ACC112 (cell line): Measurements from ENCODE around the gene DCP2.

Experiments used
- H2AFZ ChIP-seq: fragments of 200-600 bp; sonication (generic); one replicate; pipeline ENCODE4 v1.6.0; 2017; ENCODE audit warnings: antibody characterized with exemption, low read length; ENCODE audit not compliant: unreplicated experiment
- H3K27ac ChIP-seq: fragments of 200-600 bp; sonication (generic); 2 replicates; pipeline ENCODE4 v1.5.1; 2014; ENCODE audit warnings: low read depth, mild to moderate bottlenecking, antibody characterized with exemption, low read length, moderate library complexity
- H3K27me3 ChIP-seq: fragments of 200-600 bp; sonication (generic); 2 replicates; pipeline ENCODE4 v1.6.1; 2014; ENCODE audit warnings: mild to moderate bottlenecking, antibody characterized with exemption, low read length, moderate library complexity, mixed read lengths; ENCODE audit not compliant: insufficient read depth
- H3K36me3 ChIP-seq: fragments of 200-600 bp; sonication (generic); 2 replicates; pipeline ENCODE4 v1.6.1; 2016; ENCODE audit warnings: mild to moderate bottlenecking, antibody characterized with exemption, low read length, moderate library complexity, mixed read lengths; ENCODE audit not compliant: insufficient read depth
- H3K4me1 ChIP-seq: fragments of 200-600 bp; sonication (generic); one replicate; pipeline ENCODE4 v1.6.1; 2016; ENCODE audit warnings: low read length, mixed read lengths; ENCODE audit not compliant: insufficient read depth, unreplicated experiment, control insufficient read depth
- H3K4me3 ChIP-seq: fragments of 200-600 bp; sonication (generic); 2 replicates; pipeline ENCODE4 v1.5.1; 2014; ENCODE audit warnings: mild to moderate bottlenecking, low read depth, low read length
- H3K79me2 ChIP-seq: fragments of 200-600 bp; sonication (generic); one replicate; pipeline ENCODE4 v1.6.0; 2016; ENCODE audit warnings: low read length; ENCODE audit not compliant: control insufficient read depth, unreplicated experiment, insufficient read depth

The DCP2 gene

GRCh38 chr5:113020461-113021273, 44.1 kb downstream of the DCP2 start:
- Histone ChIP-seq H2AFZ (no peak overlapping the region), H3K36me3 (no peaks in the 10 kb centered on the region), H3K27me3 (no peaks in the 10 kb centered on the region), H3K27ac (peak overlapping the region; percentile 4; the same call in 1 of the 2 replicates), H3K4me1 (peaks cover 8% of the 10 kb centered on the region), H3K4me3 (no peak overlapping the region), H3K79me2 (no peaks in the 10 kb centered on the region)

GRCh38 chr5:113022661-113023060, 46.1 kb downstream of the DCP2 start:
- H3K27ac ChIP-seq = no peak overlapping the region
- peaks cover 4% of the 10 kb centered on the region; the same call in 1 of the 2 replicates for H3K36me3 ChIP-seq
- H3K27me3 ChIP-seq = no peaks in the 10 kb centered on the region
- H3K4me1 ChIP-seq = peaks cover 8% of the 10 kb centered on the region
- no peak overlapping the region for H3K4me3 ChIP-seq
- no peaks in the 10 kb centered on the region for H3K79me2 ChIP-seq
- no peak overlapping the region for H2AFZ ChIP-seq

GRCh38 chr5:113024076-113024697, 47.6 kb downstream of the DCP2 start:
- Histone ChIP-seq H2AFZ (no peak overlapping the region), H3K36me3 (peaks cover 5% of the 10 kb centered on the region; the same call in 1 of the 2 replicates), H3K4me3 (no peak overlapping the region), H3K27me3 (no peaks in the 10 kb centered on the region), H3K79me2 (no peaks in the 10 kb centered on the region), H3K4me1 (peaks cover 10% of the 10 kb centered on the region), H3K27ac (no peak overlapping the region)

GRCh38 chr5:113025596-113025995, 49.0 kb downstream of the DCP2 start:
- H3K4me1 ChIP-seq = peaks cover 20% of the 10 kb centered on the region
- H3K4me3 ChIP-seq = no peak overlapping the region
- peaks cover 5% of the 10 kb centered on the region; the same call in 1 of the 2 replicates for H3K36me3 ChIP-seq
- H3K27ac ChIP-seq = no peak overlapping the region
- H2AFZ ChIP-seq = no peak overlapping the region
- no peaks in the 10 kb centered on the region for H3K27me3 ChIP-seq
- no peaks in the 10 kb centered on the region for H3K79me2 ChIP-seq

DNA sequence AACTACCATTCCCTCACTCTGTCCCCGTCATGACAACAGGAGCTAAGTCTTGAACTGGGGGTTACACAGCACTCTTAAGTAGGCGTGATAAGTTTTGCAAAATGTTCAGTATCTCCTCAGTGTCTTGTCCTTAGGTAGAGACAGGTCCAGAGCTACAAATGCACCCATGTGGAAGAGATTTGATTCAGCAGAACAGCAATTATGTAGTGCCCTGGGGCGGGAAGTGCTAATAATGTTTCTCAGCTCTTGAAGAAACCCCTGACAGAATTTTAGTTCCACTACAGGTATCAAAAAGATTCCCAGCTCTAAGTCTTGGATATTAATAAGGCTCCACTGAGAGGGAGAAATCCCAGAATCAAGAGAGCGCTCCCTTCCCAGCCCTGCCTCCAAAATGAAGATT, 49.6 kb downstream of the DCP2 start:
- Histone ChIP-seq H3K36me3 (peaks cover 5% of the 10 kb centered on the region; the same call in 1 of the 2 replicates), H2AFZ (no peak overlapping the region), H3K4me1 (peaks cover 17% of the 10 kb centered on the region), H3K27me3 (no peaks in the 10 kb centered on the region), H3K27ac (no peak overlapping the region), H3K4me3 (no peak overlapping the region), H3K79me2 (no peaks in the 10 kb centered on the region)

- Histone ChIP-seq H3K27ac (no peak overlapping the region), H3K4me3 (no peak overlapping the region), H3K36me3 (peaks cover 5% of the 10 kb centered on the region; the same call in 1 of the 2 replicates), H3K27me3 (no peaks in the 10 kb centered on the region), H2AFZ (no peak overlapping the region), H3K79me2 (no peaks in the 10 kb centered on the region), H3K4me1 (peaks cover 17% of the 10 kb centered on the region)
These were observed 50.4 kb downstream of the DCP2 start for GRCh38 chr5:113027015-113027414.

GRCh38 chr5:113027431-113027830, 50.8 kb downstream of the DCP2 start:
- H3K36me3 ChIP-seq = peaks cover 5% of the 10 kb centered on the region; the same call in 1 of the 2 replicates
- H2AFZ ChIP-seq = no peak overlapping the region
- H3K27ac ChIP-seq = no peak overlapping the region
- no peaks in the 10 kb centered on the region for H3K79me2 ChIP-seq
- H3K4me3 ChIP-seq = no peak overlapping the region
- H3K4me1 ChIP-seq = peaks cover 17% of the 10 kb centered on the region
- no peaks in the 10 kb centered on the region for H3K27me3 ChIP-seq

- Histone ChIP-seq H3K4me1 (peaks cover 17% of the 10 kb centered on the region), H3K79me2 (no peaks in the 10 kb centered on the region), H3K4me3 (no peak overlapping the region), H3K36me3 (peaks cover 5% of the 10 kb centered on the region; the same call in 1 of the 2 replicates), H3K27me3 (no peaks in the 10 kb centered on the region), H3K27ac (peak overlapping the region; percentile 55), H2AFZ (no peak overlapping the region)
These were observed 53.0 kb downstream of the DCP2 start for GRCh38 chr5:113029614-113030013.

GRCh38 chr5:113031104-113031503, 54.5 kb downstream of the DCP2 start:
- Histone ChIP-seq H3K27me3 (no peaks in the 10 kb centered on the region), H3K4me1 (peaks cover 17% of the 10 kb centered on the region), H3K36me3 (peaks cover 5% of the 10 kb centered on the region; the same call in 1 of the 2 replicates), H3K79me2 (no peaks in the 10 kb centered on the region), H2AFZ (no peak overlapping the region), H3K4me3 (no peak overlapping the region), H3K27ac (no peak overlapping the region)

- no peak overlapping the region for H2AFZ ChIP-seq
- H3K4me3 ChIP-seq = no peak overlapping the region
- H3K79me2 ChIP-seq = no peaks in the 10 kb centered on the region
- H3K27me3 ChIP-seq = no peaks in the 10 kb centered on the region
- H3K4me1 ChIP-seq = peaks cover 17% of the 10 kb centered on the region
- no peak overlapping the region for H3K27ac ChIP-seq
- H3K36me3 ChIP-seq = peaks cover 5% of the 10 kb centered on the region; the same call in 1 of the 2 replicates
These were observed 55.0 kb downstream of the DCP2 start for GRCh38 chr5:113031557-113031956.
